Measurements from ENCODE around the gene RNF152.

RNF152 gene

DNA sequence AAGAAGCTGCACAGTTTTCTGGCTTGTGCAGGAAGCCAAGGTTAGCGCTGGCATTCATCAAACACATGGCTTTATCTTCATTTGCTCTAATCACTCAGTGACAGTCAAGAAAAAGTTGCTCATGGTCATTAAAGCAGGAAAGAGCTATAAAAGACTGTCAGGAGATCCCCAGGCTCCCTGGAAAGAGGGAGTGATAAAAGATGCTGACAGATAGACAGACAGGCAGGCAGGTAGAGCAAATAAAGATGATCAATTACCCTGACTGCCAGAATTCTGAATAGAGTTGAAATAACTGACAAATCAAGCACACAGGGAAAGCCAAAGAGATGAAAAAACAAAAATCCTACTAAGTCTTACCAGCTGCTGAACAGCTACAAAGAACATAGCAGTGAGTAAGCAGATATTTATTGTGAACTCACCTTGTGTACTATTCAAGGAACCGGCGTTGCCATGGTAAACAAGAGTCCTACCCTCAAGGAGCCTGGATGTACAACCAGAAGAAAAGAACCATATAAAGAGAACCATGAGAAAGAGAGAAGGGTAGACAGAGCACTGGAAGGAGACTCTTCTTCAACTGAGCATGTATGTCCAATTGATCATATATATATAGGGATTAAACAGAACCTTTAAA is 68.0 kb downstream of the RNF152 start (continued):
- TF ChIP-seq, protein P1, sequence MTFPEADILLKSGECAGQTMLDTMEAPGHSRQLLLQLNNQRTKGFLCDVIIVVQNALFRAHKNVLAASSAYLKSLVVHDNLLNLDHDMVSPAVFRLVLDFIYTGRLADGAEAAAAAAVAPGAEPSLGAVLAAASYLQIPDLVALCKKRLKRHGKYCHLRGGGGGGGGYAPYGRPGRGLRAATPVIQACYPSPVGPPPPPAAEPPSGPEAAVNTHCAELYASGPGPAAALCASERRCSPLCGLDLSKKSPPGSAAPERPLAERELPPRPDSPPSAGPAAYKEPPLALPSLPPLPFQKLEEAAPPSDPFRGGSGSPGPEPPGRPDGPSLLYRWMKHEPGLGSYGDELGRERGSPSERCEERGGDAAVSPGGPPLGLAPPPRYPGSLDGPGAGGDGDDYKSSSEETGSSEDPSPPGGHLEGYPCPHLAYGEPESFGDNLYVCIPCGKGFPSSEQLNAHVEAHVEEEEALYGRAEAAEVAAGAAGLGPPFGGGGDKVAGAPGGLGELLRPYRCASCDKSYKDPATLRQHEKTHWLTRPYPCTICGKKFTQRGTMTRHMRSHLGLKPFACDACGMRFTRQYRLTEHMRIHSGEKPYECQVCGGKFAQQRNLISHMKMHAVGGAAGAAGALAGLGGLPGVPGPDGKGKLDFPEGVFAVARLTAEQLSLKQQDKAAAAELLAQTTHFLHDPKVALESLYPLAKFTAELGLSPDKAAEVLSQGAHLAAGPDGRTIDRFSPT (tag by site-specific recombination; IDR thresholded peaks at IDR 0.05) = no peak
- TF ChIP-seq ZNF664 (tag by site-specific recombination; IDR thresholded peaks at IDR 0.05) = no peak

DNA sequence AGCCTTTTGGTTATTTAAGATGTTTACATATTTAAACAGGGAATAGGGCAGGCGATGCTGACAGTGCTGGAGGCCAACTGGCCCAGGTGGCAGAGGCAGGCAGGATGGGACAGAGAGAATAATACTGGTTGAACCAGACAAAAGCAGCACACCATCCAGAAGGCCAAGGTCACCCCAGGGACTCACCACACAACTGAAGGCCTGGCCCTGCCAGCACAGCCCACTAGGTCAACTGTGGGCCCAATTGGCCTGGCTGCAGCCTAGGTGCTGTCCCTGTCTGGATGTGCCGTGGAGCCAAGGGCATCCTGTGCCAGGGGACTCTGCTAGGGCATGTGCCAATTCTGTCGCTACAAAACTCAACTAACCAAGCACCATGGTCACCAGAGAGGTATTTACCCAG is 69.2 kb downstream of the RNF152 start:
- Histone ChIP-seq H3K4me3 (ENCODE audit: low read depth, low read length) (no peak overlapping the region), H3K9me3 (ENCODE audit: control insufficient read depth, insufficient read depth, low read depth, low read length) (no peaks in the 10 kb centered on the region), H3K36me3 (ENCODE audit: control insufficient read depth in 2 of 2, insufficient read depth in 1 of 2, low read length in 2 of 2) (no peaks in the 10 kb centered on the region), H3K4me1 (ENCODE audit: control insufficient read depth, insufficient read depth, low read length) (peaks cover 8% of the 10 kb centered on the region), H3K27ac (ENCODE audit: extremely low read depth, low read depth, low read length) (no peak overlapping the region)
- ChIA-PET POLR2A (no interaction called here), CTCF (no interaction called here)
- TF ChIP-seq ZNF354C (tag by site-specific recombination; IDR thresholded peaks at IDR 0.05; ENCODE audit: borderline replicate concordance, low read depth) (no peak), ZNF202 (tag by site-specific recombination; IDR thresholded peaks at IDR 0.05; ENCODE audit: borderline replicate concordance) (no peak), ZNF157 (tag by site-specific recombination; IDR thresholded peaks at IDR 0.05) (no peak), ZNF24 (tag by site-specific recombination; IDR thresholded peaks at IDR 0.05) (no peak), ZNF133 (tag by site-specific recombination; IDR thresholded peaks at IDR 0.05) (no peak), ZNF776 (tag by site-specific recombination; IDR thresholded peaks at IDR 0.05; ENCODE audit: borderline replicate concordance) (no peak), ZBTB20 (tag by site-specific recombination; IDR thresholded peaks at IDR 0.05) (no peak), ZNF23 (tag by site-specific recombination; IDR thresholded peaks at IDR 0.05; ENCODE audit: borderline replicate concordance) (no peak), ZBTB48 (tag by site-specific recombination; IDR thresholded peaks at IDR 0.05) (no peak), ZNF558 (tag by site-specific recombination; IDR thresholded peaks at IDR 0.05) (no peak), ZNF37A (tag by site-specific recombination; IDR thresholded peaks at IDR 0.05) (no peak), GFI1B (tag by site-specific recombination; IDR thresholded peaks at IDR 0.05) (no peak), ZNF830 (tag by site-specific recombination; IDR thresholded peaks at IDR 0.05; ENCODE audit: low read depth) (no peak), ZNF426 (tag by site-specific recombination; IDR thresholded peaks at IDR 0.05) (no peak), KLF9 (tag by site-specific recombination; IDR thresholded peaks at IDR 0.05; ENCODE audit: low read depth) (no peak)
- TF ChIP-seq, protein P2, sequence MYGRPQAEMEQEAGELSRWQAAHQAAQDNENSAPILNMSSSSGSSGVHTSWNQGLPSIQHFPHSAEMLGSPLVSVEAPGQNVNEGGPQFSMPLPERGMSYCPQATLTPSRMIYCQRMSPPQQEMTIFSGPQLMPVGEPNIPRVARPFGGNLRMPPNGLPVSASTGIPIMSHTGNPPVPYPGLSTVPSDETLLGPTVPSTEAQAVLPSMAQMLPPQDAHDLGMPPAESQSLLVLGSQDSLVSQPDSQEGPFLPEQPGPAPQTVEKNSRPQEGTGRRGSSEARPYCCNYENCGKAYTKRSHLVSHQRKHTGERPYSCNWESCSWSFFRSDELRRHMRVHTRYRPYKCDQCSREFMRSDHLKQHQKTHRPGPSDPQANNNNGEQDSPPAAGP (tag by site-specific recombination; IDR thresholded peaks at IDR 0.05) = no peak
- TF ChIP-seq, protein P3, sequence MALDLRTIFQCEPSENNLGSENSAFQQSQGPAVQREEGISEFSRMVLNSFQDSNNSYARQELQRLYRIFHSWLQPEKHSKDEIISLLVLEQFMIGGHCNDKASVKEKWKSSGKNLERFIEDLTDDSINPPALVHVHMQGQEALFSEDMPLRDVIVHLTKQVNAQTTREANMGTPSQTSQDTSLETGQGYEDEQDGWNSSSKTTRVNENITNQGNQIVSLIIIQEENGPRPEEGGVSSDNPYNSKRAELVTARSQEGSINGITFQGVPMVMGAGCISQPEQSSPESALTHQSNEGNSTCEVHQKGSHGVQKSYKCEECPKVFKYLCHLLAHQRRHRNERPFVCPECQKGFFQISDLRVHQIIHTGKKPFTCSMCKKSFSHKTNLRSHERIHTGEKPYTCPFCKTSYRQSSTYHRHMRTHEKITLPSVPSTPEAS (tag by site-specific recombination; IDR thresholded peaks at IDR 0.05) = no peak
- TF ChIP-seq, protein P4, sequence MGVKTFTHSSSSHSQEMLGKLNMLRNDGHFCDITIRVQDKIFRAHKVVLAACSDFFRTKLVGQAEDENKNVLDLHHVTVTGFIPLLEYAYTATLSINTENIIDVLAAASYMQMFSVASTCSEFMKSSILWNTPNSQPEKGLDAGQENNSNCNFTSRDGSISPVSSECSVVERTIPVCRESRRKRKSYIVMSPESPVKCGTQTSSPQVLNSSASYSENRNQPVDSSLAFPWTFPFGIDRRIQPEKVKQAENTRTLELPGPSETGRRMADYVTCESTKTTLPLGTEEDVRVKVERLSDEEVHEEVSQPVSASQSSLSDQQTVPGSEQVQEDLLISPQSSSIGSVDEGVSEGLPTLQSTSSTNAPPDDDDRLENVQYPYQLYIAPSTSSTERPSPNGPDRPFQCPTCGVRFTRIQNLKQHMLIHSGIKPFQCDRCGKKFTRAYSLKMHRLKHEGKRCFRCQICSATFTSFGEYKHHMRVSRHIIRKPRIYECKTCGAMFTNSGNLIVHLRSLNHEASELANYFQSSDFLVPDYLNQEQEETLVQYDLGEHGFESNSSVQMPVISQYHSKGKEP (tag by site-specific recombination; IDR thresholded peaks at IDR 0.05) = no peak
- TF ChIP-seq, protein P5, sequence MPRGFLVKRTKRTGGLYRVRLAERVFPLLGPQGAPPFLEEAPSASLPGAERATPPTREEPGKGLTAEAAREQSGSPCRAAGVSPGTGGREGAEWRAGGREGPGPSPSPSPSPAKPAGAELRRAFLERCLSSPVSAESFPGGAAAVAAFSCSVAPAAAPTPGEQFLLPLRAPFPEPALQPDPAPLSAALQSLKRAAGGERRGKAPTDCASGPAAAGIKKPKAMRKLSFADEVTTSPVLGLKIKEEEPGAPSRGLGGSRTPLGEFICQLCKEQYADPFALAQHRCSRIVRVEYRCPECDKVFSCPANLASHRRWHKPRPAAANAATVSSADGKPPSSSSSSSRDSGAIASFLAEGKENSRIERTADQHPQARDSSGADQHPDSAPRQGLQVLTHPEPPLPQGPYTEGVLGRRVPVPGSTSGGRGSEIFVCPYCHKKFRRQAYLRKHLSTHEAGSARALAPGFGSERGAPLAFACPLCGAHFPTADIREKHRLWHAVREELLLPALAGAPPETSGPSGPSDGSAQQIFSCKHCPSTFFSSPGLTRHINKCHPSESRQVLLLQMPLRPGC (tag by site-specific recombination; IDR thresholded peaks at IDR 0.05) = no peak
- TF ChIP-seq, protein P6, sequence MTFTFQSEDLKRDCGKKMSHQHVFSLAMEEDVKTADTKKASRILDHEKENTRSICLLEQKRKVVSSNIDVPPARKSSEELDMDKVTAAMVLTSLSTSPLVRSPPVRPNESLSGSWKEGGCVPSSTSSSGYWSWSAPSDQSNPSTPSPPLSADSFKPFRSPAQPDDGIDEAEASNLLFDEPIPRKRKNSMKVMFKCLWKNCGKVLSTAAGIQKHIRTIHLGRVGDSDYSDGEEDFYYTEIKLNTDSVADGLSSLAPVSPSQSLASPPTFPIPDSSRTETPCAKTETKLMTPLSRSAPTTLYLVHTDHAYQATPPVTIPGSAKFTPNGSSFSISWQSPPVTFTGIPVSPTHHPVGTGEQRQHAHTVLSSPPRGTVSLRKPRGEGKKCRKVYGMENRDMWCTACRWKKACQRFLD (tag by site-specific recombination; IDR thresholded peaks at IDR 0.05) = no peak

All from HEK293 (cell line).